Putamen (tissue), 1 donor: Measurements from ENCODE around the gene GPATCH11.

Experiments used
- DNase-seq: peaks from one replicate; pipeline ENCODE4 v3.0.0-alpha.2; 2016; ENCODE audit warnings: low spot score

The GPATCH11 gene

GRCh38 chr2:37109523-37109922 lies 25.2 kb downstream of the GPATCH11 start:
- DNase-seq: no peak

- no peak for DNase-seq
Measured at GRCh38 chr2:37110306-37111212, 26.2 kb downstream of the GPATCH11 start.

- DNase-seq: no peak
Measured at GRCh38 chr2:37111958-37112357, 27.6 kb downstream of the GPATCH11 start.

- DNase-seq: no peak
Measured at GRCh38 chr2:37117566-37117965, 33.2 kb downstream of the GPATCH11 start.

GRCh38 chr2:37119157-37119556 lies 34.8 kb downstream of the GPATCH11 start:
- no peak for DNase-seq

GRCh38 chr2:37125416-37125815 lies 41.1 kb downstream of the GPATCH11 start:
- no peak for DNase-seq

GRCh38 chr2:37132914-37133313 lies 48.6 kb downstream of the GPATCH11 start:
- DNase-seq: no peak

GRCh38 chr2:37142546-37142945 lies 58.2 kb downstream of the GPATCH11 start:
- no peak for DNase-seq

- no peak for DNase-seq
Measured at GRCh38 chr2:37143974-37144373, 59.7 kb downstream of the GPATCH11 start.

- DNase-seq: no peak
Measured at GRCh38 chr2:37146062-37146461, 61.7 kb downstream of the GPATCH11 start.

GRCh38 chr2:37148325-37148724 lies 64.0 kb downstream of the GPATCH11 start:
- no peak for DNase-seq
